ENCODE data around the gene FEM1A. TPM values are rescaled to one million over a fixed set of nuclear protein-coding genes. Genes with fewer than 3 reads are reported as not detected.
"Not testable (repeated sequence)": the region's sequence is repeated elsewhere in the genome, so short reads cannot be mapped to it uniquely, and the experiment has no call there.

Gene FEM1A
- total RNA-seq, 2 experiments from 2014 or later, result 11.4 TPM

DNA sequence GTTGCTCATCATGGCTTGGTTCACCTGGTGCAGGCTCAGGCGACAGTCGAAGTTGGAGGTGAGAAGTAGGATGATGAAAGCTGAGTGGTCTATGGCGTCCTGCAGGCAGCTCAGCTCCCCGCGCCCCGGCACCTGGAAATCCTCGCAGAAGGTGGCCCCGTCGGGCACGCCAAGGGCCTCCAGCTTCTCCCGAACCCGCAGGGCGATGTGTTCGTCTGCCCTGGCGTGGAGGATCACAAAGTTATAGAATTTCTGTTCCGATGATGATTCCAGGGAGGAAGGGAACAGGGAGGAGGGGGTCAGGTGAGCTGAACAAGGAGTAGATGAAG, 25.4 kb downstream of the FEM1A start:
- DNase-seq, result no peak
- H3K4me1 Mint-ChIP-seq (ENCODE audit: low read depth), result peaks cover 10% of the 10 kb centered on the region
- no peaks in the 10 kb centered on the region for H3K27me3 Mint-ChIP-seq
- ChIA-PET POLR2A (interaction anchor here (1.2 kb wide), 1 partner anchor 14 kb away, joined by 4 read pairs; no protein-coding TSS in a partner anchor), CTCF (interaction anchor here (1.2 to 3.2 kb wide), 6 partner anchors 13 to 214 kb away, joined by 3 to 15 read pairs (median 4); no protein-coding TSS in a partner anchor)
- H3K27ac Mint-ChIP-seq, result no peak overlapping the region
- H3K9me3 Mint-ChIP-seq, result no peaks in the 10 kb centered on the region
- intact Hi-C loops (cut with micrococcal nuclease), result no loop called here
- H3K4me3 Mint-ChIP-seq, result no peak overlapping the region
- peaks cover 28% of the 10 kb centered on the region for H3K36me3 Mint-ChIP-seq (ENCODE audit: low read depth)
- no peak for ATAC-seq
- TF ChIP-seq, protein P1, sequence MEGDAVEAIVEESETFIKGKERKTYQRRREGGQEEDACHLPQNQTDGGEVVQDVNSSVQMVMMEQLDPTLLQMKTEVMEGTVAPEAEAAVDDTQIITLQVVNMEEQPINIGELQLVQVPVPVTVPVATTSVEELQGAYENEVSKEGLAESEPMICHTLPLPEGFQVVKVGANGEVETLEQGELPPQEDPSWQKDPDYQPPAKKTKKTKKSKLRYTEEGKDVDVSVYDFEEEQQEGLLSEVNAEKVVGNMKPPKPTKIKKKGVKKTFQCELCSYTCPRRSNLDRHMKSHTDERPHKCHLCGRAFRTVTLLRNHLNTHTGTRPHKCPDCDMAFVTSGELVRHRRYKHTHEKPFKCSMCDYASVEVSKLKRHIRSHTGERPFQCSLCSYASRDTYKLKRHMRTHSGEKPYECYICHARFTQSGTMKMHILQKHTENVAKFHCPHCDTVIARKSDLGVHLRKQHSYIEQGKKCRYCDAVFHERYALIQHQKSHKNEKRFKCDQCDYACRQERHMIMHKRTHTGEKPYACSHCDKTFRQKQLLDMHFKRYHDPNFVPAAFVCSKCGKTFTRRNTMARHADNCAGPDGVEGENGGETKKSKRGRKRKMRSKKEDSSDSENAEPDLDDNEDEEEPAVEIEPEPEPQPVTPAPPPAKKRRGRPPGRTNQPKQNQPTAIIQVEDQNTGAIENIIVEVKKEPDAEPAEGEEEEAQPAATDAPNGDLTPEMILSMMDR (IDR thresholded peaks at IDR 0.05), result no peak

DNA sequence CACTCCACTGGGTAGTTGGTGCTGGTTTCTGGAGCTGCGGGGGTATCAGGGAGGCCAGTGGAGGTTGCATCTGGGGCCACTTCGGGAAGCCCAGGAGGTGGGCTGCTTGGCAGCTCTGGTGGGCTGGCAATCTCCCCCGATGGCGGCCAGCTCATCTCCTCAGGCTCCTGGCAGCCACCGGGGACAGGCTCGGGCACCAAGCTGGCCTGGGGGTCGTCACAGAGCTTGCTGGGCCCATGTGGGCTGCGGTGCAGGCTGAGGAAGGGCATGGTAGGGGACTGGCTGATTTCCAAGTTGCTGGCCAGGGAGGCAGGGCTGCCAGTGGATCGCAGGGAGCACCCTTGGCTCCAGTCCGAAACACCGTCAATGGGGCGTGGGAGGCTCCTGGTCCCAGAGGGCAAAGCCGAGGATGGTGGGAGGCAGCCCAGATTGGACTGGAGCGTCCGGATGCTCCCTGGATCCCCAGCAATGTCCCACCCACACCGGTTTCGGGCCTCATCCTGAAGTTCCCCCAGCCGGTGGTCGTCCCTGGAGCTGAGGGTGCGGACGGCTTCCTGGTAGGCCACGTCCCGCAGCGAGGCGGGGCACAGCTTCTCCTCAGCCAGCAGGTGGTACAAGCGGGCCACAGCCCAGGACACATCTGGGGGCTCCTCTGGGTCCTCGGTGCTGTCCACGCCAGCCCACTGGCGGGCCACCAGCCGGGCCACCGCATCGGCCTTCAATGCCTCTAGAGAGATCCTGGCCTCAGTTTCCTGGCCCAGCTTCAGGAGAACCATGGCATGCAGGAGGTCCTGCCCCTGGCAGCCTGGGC, 26.1 kb downstream of the FEM1A start:
- ATAC-seq (no peak), DNase-seq (no peak)
- ChIA-PET CTCF (interaction anchor here (1.3 to 3.2 kb wide), 7 partner anchors 8 to 214 kb away, joined by 3 to 15 read pairs (median 5); no protein-coding TSS in a partner anchor), POLR2A (interaction anchor here (0.6 to 1.7 kb wide), 3 partner anchors 13 to 152 kb away, joined by 3 to 4 read pairs (median 4); no protein-coding TSS in a partner anchor)
- H3K27ac Mint-ChIP-seq, result no peak overlapping the region
- TF ChIP-seq, protein P1 (IDR thresholded peaks at IDR 0.05), result no peak
- H3K4me1 Mint-ChIP-seq (ENCODE audit: low read depth), result peaks cover 10% of the 10 kb centered on the region
- intact Hi-C loops (cut with micrococcal nuclease), result no loop called here
- H3K36me3 Mint-ChIP-seq (ENCODE audit: low read depth), result peaks cover 29% of the 10 kb centered on the region
- no peaks in the 10 kb centered on the region for H3K27me3 Mint-ChIP-seq
- no peaks in the 10 kb centered on the region for H3K9me3 Mint-ChIP-seq
- H3K4me3 Mint-ChIP-seq, result no peak overlapping the region

DNA sequence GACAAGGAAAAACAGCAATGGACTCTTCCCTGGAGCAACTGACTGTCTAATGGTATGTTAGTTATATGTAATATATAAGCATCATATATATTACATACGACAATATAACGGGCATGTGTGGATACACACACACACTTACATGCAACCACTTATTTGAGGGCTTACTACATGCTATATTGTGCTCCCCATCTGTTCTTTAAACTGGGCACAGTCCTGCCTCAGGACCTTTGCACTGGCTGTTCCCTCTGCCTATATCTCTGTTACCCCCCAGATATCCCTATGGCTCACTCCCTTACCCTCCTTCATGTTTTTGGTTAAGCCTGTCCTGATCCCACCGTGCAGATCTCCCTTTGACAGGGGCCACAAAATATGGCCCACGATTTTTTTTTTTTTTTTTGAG, 29.7 kb downstream of the FEM1A start:
- no peak for DNase-seq
- intact Hi-C loops (cut with micrococcal nuclease), result no loop called here
- Mint-ChIP-seq H3K4me3 (no peak overlapping the region), H3K36me3 (ENCODE audit: low read depth) (peaks cover 22% of the 10 kb centered on the region), H3K4me1 (ENCODE audit: low read depth) (no peaks in the 10 kb centered on the region), H3K27me3 (no peaks in the 10 kb centered on the region), H3K27ac (no peak overlapping the region), H3K9me3 (no peaks in the 10 kb centered on the region)
- ChIA-PET CTCF (interaction anchor here (1.0 kb wide), 1 partner anchor 11 kb away, joined by 3 read pairs; no protein-coding TSS in a partner anchor), POLR2A (no interaction called here)
- TF ChIP-seq, protein P1 (IDR thresholded peaks at IDR 0.05), result no peak
- ATAC-seq, result no peak

DNA sequence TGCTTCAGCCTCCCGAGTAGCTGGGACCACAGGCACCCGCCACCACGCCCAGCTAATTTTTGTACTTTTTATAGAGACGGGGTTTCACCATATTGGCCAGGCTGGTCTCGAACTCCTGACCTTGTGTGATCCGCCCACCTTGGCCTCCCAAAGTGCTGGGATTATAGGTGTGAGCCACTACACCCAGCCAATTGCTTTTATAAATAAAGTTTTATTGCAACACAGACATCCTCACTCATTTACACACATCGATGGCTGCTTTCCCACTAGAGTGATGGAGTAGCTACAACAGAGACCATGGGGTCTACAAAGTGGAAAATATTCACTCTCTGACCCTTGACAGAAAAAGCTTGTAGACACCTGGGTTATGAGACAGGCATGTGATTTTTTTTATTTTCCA, 30.8 kb downstream of the FEM1A start:
- DNase-seq; H3K9me3 Mint-ChIP-seq; H3K27me3 Mint-ChIP-seq; ATAC-seq; POLR2A ChIA-PET; H3K4me1 Mint-ChIP-seq (ENCODE audit: low read depth); intact Hi-C loops (cut with micrococcal nuclease); H3K27ac Mint-ChIP-seq; H3K4me3 Mint-ChIP-seq: not testable (repeated sequence)
- CTCF ChIA-PET, result interaction anchor here (1.2 to 6.9 kb wide), 7 partner anchors 9 to 209 kb away, joined by 3 to 62 read pairs (median 5); partner anchors contain the start of genes FEM1A and TICAM1
- H3K36me3 Mint-ChIP-seq (ENCODE audit: low read depth), result peaks cover 13% of the 10 kb centered on the region

DNA sequence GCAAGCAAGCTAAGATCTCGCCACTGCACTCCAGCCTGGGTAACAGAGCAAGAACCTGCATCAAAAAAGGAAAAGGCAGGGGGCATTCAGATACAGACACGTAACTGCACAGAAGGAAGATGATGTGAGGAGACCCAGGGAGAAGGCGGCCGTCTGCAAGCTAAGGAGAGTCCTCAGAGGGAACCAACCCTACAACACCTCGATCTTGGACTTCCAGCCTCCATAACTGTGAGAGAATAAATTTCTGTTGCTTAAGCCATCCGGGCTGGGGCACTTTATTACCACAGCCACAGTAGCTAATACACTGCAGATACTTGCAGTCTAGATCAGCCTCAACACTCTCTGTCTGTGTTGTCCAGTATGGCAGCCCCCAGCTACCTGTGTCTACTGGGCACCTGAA, 32.0 kb downstream of the FEM1A start:
- no peaks in the 10 kb centered on the region for H3K27me3 Mint-ChIP-seq
- ATAC-seq, result no peak
- ChIA-PET POLR2A (interaction anchor here (0.7 kb wide), 1 partner anchor 16 kb away, joined by 3 read pairs; no protein-coding TSS in a partner anchor), CTCF (interaction anchor here (1.9 to 6.9 kb wide), 4 partner anchors 14 to 208 kb away, joined by 4 to 62 read pairs (median 10); no protein-coding TSS in a partner anchor)
- TF ChIP-seq, protein P1 (IDR thresholded peaks at IDR 0.05), result no peak
- no peak for DNase-seq
- intact Hi-C loops (cut with micrococcal nuclease), result no loop called here
- no peaks in the 10 kb centered on the region for H3K9me3 Mint-ChIP-seq
- H3K36me3 Mint-ChIP-seq (ENCODE audit: low read depth), result peaks cover 8% of the 10 kb centered on the region
- no peak overlapping the region for H3K27ac Mint-ChIP-seq
- peaks cover 1% of the 10 kb centered on the region for H3K4me1 Mint-ChIP-seq (ENCODE audit: low read depth)
- H3K4me3 Mint-ChIP-seq, result no peak overlapping the region
